Lower leg skin (tissue), 4 donors: ENCODE data around the gene LDLRAP1. TPM values are rescaled to one million over a fixed set of nuclear protein-coding genes. Genes with fewer than 3 reads are reported as not detected.

Experiments
- DNase-seq, 2 donors: peaks; one replicate each; pipeline ENCODE4 v3.0.0-alpha.2; 2019; ENCODE audit warnings: low spot score in 2 of 2
- H3K4me3 ChIP-seq: fragments of 200-600 bp; sonication (generic); 2 replicates; pipeline ENCODE4 v1.5.1; 2017; ENCODE audit warnings: mild to moderate bottlenecking, low read depth; ENCODE audit not compliant: poor library complexity, severe bottlenecking
- POLR2A ChIP-seq, 2 donors: fragments of 450-650 bp; IDR thresholded peaks; one replicate each; pipeline ENCODE4 v1.6.1; 2016 to 2017; ENCODE audit warnings: antibody characterized with exemption in 2 of 2, mild to moderate bottlenecking in 1 of 2, moderate library complexity in 1 of 2
- WGBS, 2 donors: methylation state at CpG; one replicate each; pipeline ENCODE4 v1.1.5; 2018; 5-methylcytosine and 5-hydroxymethylcytosine counted together
- intact Hi-C: fragments of 100-400 bp; cut with DNase I; formaldehyde crosslinking; loops from one replicate; pipeline ENCODE4 v1.15.0; 2023; ENCODE audit warnings: low total_unique reads
- total RNA-seq, 4 donors: library from RNA; depleted of rRNA; stranded (reverse); fragments of >200 nt; gene quantifications; one replicate each; pipeline ENCODE4 v1.1.0, GENCODE V29; 2016
- TF ChIP-seq, protein P1 (sequence below), 3 donors: fragments of 450-650 bp; IDR thresholded peaks; one replicate each; pipeline ENCODE4 v1.5.1; 2016; ENCODE audit warnings: antibody characterized with exemption in 3 of 3, mild to moderate bottlenecking in 3 of 3, moderate library complexity in 2 of 3

LDLRAP1 gene
- total RNA-seq, 4 donors from 2014 or later = 26.9 to 36.7 (median 27.2) TPM

DNA sequence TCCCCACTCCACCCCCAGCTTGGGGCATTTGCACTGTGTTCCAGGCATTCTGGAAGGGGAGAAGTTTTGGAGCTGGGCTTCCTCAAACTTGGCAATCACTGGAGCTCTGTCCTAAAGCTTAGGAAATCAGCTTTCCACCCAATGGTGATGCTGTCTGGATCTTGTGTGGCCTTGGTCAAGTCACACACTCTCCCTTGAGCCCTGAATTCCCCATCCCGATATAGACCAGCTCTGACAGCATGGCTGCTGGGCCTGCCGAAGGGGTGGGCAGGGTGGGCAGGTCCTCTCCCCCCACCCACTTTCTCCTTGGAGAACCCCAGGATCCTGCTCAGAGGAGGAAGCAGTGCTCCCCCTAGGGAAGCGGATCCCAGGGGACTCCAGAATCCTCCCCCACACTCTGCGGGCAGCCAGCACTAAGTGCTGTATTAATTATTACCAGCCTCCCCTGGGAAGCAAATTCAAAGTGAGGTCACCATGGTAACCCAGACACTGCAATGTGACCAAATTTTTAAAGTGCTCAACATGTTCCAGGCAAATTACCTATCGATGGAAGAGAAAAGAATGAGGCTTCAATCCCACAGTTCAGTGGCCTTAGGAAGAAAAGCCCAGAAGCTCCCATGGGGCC is 21.3 kb upstream of the LDLRAP1 start:
- intact Hi-C loops = no loop called here

DNA sequence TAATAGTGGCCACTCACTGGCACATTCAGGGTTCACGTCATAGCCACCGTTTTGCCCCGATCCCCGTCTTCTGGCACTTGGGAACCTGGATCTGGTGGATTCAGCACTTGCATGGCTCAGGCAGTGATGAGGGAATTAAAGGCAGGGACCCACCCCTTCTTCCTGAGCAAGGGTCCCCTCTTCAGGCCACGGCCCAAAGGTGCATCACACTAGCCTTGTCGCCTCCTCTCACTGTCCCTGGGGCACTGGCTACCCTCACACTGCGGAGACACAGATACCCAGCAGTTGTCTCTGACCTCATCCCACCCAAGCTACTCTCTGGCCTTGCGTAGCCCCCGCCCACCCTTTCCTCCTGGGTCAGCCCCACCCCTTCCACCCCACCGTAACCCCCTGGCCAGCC is 19.9 kb upstream of the LDLRAP1 start:
- no peak for DNase-seq
- H3K4me3 ChIP-seq = no peak overlapping the region
- WGBS, 2 donors = 65 to 91% methylated on average over 10 of the region's 10 CpGs
- intact Hi-C loops = no loop called here
- TF ChIP-seq, protein P1, sequence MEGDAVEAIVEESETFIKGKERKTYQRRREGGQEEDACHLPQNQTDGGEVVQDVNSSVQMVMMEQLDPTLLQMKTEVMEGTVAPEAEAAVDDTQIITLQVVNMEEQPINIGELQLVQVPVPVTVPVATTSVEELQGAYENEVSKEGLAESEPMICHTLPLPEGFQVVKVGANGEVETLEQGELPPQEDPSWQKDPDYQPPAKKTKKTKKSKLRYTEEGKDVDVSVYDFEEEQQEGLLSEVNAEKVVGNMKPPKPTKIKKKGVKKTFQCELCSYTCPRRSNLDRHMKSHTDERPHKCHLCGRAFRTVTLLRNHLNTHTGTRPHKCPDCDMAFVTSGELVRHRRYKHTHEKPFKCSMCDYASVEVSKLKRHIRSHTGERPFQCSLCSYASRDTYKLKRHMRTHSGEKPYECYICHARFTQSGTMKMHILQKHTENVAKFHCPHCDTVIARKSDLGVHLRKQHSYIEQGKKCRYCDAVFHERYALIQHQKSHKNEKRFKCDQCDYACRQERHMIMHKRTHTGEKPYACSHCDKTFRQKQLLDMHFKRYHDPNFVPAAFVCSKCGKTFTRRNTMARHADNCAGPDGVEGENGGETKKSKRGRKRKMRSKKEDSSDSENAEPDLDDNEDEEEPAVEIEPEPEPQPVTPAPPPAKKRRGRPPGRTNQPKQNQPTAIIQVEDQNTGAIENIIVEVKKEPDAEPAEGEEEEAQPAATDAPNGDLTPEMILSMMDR (IDR thresholded peaks at IDR 0.05) = no peak
- no peak for TF ChIP-seq POLR2A (IDR thresholded peaks at IDR 0.05)

More for the DNA sequence above, 21.3 kb upstream of the LDLRAP1 start:
- TF ChIP-seq, protein P1 (IDR thresholded peaks at IDR 0.05) = no peak
- TF ChIP-seq POLR2A (IDR thresholded peaks at IDR 0.05) = no peak
- DNase-seq = no peak
- WGBS, 2 donors = 77 to 84% methylated on average over 5 of the region's 5 CpGs
- H3K4me3 ChIP-seq = no peak overlapping the region

DNA sequence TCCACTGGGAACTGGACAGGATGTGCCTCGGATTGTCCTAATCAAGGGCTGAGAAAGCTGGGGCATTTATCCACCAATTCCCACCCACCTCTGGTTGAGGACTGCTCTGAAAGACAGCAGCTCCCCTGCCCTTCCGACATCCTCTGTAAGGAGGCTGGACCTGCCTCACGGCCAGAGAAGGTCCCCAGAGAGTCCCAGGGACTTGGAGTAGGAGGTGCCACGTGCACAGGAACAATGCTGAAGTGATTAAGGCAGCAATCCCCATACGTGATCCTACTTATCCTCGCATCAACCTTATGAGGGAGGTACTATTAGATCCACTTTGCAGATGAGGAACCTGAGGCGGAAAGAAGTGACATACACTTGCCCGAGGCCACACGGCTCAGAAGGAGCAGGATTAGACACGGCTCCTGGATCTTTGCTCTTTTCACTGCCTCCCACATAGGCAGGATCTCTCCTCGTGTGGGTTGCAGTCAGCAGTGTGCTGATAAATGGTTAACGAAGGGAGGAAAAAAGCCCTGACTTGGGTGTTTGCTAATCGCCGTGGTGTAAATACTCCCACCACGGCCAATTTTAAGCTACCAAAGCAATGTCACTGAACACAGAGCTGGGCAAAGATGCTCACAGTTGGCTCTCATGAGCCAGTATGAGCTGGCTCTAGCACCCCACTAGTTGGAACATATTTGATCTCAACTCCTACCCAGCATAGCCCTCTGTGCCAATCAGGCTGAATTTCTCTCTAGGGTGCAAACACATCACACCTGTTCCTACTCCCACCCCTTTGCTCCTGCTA is 18.6 kb upstream of the LDLRAP1 start:
- no peak for TF ChIP-seq POLR2A (IDR thresholded peaks at IDR 0.05)
- TF ChIP-seq, protein P1 (IDR thresholded peaks at IDR 0.05) = no peak
- intact Hi-C loops = no loop called here
- WGBS, 2 donors = 70 to 73% methylated on average over 14 to 15 of the region's 15 CpGs
- no peak overlapping the region for H3K4me3 ChIP-seq
- DNase-seq = no peak

DNA sequence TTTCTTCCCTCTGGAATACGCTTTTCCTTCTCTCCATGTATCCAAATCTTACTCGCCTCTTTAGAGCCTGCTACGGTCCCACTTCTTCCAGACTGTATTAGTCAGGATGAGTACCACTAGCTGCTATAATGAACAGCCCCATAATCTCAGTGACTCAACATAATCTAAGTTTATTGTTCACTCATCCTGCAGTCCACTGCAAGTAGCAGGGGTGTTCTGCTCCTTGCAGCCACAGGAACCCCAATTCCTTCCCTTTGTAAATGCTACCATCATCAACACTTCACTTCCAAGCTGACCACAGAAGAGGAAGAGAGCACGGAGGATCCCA is 18.1 kb upstream of the LDLRAP1 start:
- TF ChIP-seq POLR2A (IDR thresholded peaks at IDR 0.05) = no peak
- TF ChIP-seq, protein P1 (IDR thresholded peaks at IDR 0.05) = no peak
- intact Hi-C loops = no loop called here
- no peak overlapping the region for H3K4me3 ChIP-seq
- DNase-seq = no peak
- 89 to 92% methylated on average over 4 of the region's 4 CpGs for WGBS, 2 donors

DNA sequence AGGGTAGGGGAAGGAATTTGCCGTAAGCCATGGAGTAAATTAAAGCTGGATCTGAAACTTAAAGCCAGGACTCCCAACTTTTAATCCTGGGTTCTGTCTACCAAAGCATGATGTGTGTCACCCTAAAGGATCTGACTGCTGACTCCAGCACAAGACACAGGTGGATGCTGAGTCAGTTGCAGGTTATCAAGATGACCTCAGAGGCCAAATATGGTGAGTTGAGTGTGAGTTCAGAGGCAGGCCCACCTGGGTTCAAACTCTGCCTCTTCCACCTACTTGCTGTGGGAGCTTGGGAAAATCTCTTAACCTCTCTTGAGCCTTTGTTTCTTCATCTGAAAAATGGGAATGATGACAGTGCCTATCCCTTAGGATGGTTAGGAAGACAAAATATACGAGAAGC is 16.7 kb upstream of the LDLRAP1 start:
- intact Hi-C loops = no loop called here
- TF ChIP-seq, protein P1 (IDR thresholded peaks at IDR 0.05) = no peak
- TF ChIP-seq POLR2A (IDR thresholded peaks at IDR 0.05) = no peak
- no peak for DNase-seq
- 73 to 77% methylated on average over 2 of the region's 2 CpGs for WGBS, 2 donors
- no peak overlapping the region for H3K4me3 ChIP-seq
